ENCODE measurements around the gene FGFR2. TPM values are rescaled to one million over a fixed set of nuclear protein-coding genes. Genes with fewer than 3 reads are reported as not detected.

The FGFR2 gene
- total RNA-seq, 1 experiment from 2014 or later: 5.7 TPM

DNA sequence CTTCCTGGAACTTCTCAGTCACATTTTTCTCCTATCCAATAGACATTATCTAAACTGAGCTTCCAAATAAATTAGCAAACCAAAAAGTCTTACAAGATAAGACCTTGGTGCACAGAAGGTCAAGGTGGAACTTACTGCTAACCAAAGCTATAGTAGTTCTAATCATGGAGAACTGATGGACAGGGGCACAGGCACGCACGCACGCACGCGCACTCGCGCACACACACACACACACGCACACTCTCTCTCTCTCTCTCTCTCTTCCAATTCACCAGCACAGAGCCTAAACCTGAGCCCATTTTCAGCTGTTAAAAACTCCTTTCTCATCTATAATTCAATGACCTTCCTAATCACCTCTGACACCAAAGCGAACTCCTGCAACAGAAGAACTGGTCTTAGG, 7.5 kb downstream of the FGFR2 start:
- ATAC-seq: no peak
- intact Hi-C loops (cut with micrococcal nuclease; ENCODE audit: unreplicated experiment) (loop anchor here (10.0 kb wide), 1 partner anchor 304 kb away; no protein-coding TSS in a partner anchor), in situ Hi-C loops (cut with HindIII; ENCODE audit: low pct_unique_long_range_greater_than_20kb, low sequenced_read_pairs) (no loop called here)
- no peaks in the 10 kb centered on the region for H3K36me3 ChIP-seq (ENCODE audit: control insufficient read depth, insufficient read depth, low read length)
- H3K4me1 ChIP-seq (ENCODE audit: control insufficient read depth, insufficient read depth, low read length): no peaks in the 10 kb centered on the region
- H3K27ac ChIP-seq (ENCODE audit: low read length): no peak overlapping the region
- no peak for DNase-seq (ENCODE audit: low read depth, low spot score)
- ChIA-PET CTCF (no interaction called here), POLR2A (no interaction called here)
- H3K27me3 ChIP-seq (ENCODE audit: control insufficient read depth, insufficient read depth, low read length): no peaks in the 10 kb centered on the region
- BruUV-seq (replicated peaks): no TSS peak
- H3K4me3 ChIP-seq (ENCODE audit: low read depth in 2 of 2, low read length in 2 of 2): no peak overlapping the region
- TF ChIP-seq TCF7L2 (IDR thresholded peaks at IDR 0.05; ENCODE audit: low read depth, low read length): no peak
- no peak for TF ChIP-seq POLR2AphosphoS5 (IDR thresholded peaks at IDR 0.05; ENCODE audit: low read depth, low read length)
- TF ChIP-seq, protein P1, sequence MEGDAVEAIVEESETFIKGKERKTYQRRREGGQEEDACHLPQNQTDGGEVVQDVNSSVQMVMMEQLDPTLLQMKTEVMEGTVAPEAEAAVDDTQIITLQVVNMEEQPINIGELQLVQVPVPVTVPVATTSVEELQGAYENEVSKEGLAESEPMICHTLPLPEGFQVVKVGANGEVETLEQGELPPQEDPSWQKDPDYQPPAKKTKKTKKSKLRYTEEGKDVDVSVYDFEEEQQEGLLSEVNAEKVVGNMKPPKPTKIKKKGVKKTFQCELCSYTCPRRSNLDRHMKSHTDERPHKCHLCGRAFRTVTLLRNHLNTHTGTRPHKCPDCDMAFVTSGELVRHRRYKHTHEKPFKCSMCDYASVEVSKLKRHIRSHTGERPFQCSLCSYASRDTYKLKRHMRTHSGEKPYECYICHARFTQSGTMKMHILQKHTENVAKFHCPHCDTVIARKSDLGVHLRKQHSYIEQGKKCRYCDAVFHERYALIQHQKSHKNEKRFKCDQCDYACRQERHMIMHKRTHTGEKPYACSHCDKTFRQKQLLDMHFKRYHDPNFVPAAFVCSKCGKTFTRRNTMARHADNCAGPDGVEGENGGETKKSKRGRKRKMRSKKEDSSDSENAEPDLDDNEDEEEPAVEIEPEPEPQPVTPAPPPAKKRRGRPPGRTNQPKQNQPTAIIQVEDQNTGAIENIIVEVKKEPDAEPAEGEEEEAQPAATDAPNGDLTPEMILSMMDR (IDR thresholded peaks at IDR 0.05): no peak
- TF ChIP-seq, protein P2, sequence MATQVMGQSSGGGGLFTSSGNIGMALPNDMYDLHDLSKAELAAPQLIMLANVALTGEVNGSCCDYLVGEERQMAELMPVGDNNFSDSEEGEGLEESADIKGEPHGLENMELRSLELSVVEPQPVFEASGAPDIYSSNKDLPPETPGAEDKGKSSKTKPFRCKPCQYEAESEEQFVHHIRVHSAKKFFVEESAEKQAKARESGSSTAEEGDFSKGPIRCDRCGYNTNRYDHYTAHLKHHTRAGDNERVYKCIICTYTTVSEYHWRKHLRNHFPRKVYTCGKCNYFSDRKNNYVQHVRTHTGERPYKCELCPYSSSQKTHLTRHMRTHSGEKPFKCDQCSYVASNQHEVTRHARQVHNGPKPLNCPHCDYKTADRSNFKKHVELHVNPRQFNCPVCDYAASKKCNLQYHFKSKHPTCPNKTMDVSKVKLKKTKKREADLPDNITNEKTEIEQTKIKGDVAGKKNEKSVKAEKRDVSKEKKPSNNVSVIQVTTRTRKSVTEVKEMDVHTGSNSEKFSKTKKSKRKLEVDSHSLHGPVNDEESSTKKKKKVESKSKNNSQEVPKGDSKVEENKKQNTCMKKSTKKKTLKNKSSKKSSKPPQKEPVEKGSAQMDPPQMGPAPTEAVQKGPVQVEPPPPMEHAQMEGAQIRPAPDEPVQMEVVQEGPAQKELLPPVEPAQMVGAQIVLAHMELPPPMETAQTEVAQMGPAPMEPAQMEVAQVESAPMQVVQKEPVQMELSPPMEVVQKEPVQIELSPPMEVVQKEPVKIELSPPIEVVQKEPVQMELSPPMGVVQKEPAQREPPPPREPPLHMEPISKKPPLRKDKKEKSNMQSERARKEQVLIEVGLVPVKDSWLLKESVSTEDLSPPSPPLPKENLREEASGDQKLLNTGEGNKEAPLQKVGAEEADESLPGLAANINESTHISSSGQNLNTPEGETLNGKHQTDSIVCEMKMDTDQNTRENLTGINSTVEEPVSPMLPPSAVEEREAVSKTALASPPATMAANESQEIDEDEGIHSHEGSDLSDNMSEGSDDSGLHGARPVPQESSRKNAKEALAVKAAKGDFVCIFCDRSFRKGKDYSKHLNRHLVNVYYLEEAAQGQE (IDR thresholded peaks at IDR 0.05; ENCODE audit: insufficient read depth in 1 of 2, low read depth in 2 of 2, low read length in 1 of 2): no peak
- TF ChIP-seq SIN3A (IDR thresholded peaks at IDR 0.05; ENCODE audit: borderline replicate concordance, insufficient read depth, low read depth, low read length): no peak
- no peaks in the 10 kb centered on the region for H3K9me3 ChIP-seq (ENCODE audit: control insufficient read depth, insufficient read depth, low read depth, low read length)

DNA sequence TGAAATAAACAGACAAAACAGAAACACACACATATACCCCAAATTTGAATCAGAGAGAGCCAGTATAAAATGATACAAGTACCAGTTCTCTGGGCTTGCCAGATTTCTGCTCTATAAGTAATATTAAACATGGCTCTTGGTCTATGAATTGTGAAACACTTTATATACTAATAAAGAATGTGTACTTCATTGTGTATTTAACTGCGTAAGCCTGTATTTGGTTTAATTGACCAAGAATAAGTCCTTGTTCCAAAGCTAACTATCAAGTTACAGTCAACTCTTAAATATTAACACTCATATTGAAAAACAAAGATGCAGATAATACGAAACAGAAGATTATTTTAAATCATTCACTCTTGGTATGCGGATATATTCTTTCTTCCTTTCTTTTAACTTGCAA, 8.7 kb downstream of the FGFR2 start:
- H3K27ac ChIP-seq (ENCODE audit: low read length): no peak overlapping the region
- no peak for DNase-seq (ENCODE audit: low read depth, low spot score)
- intact Hi-C loops (cut with micrococcal nuclease; ENCODE audit: unreplicated experiment) (no loop called here), in situ Hi-C loops (cut with HindIII; ENCODE audit: low pct_unique_long_range_greater_than_20kb, low sequenced_read_pairs) (no loop called here)
- CTCF ChIA-PET: no interaction called here
- no peak overlapping the region for H3K4me3 ChIP-seq (ENCODE audit: low read depth in 2 of 2, low read length in 2 of 2)
- no peaks in the 10 kb centered on the region for H3K27me3 ChIP-seq (ENCODE audit: control insufficient read depth, insufficient read depth, low read length)
- no peaks in the 10 kb centered on the region for H3K9me3 ChIP-seq (ENCODE audit: control insufficient read depth, insufficient read depth, low read depth, low read length)
- TF ChIP-seq TCF7L2 (IDR thresholded peaks at IDR 0.05; ENCODE audit: low read depth, low read length) (no peak), POLR2AphosphoS5 (IDR thresholded peaks at IDR 0.05; ENCODE audit: low read depth, low read length) (no peak), SIN3A (IDR thresholded peaks at IDR 0.05; ENCODE audit: borderline replicate concordance, insufficient read depth, low read depth, low read length) (no peak)
- TF ChIP-seq, protein P1 (IDR thresholded peaks at IDR 0.05): no peak
- TF ChIP-seq, protein P2 (IDR thresholded peaks at IDR 0.05; ENCODE audit: insufficient read depth in 1 of 2, low read depth in 2 of 2, low read length in 1 of 2): no peak
- no peaks in the 10 kb centered on the region for H3K4me1 ChIP-seq (ENCODE audit: control insufficient read depth, insufficient read depth, low read length)
- POLR2A ChIA-PET: no interaction called here
- ATAC-seq: no peak
- no TSS peak for BruUV-seq (replicated peaks)
- H3K36me3 ChIP-seq (ENCODE audit: control insufficient read depth, insufficient read depth, low read length): no peaks in the 10 kb centered on the region

Data from Panc1 (cell line).